ENCODE results near the gene PRKAR1B. TPM values are rescaled to one million over a fixed set of nuclear protein-coding genes. Genes with fewer than 3 reads are reported as not detected.
"Not testable (repeated sequence)": the region's sequence is repeated elsewhere in the genome, so short reads cannot be mapped to it uniquely, and the experiment has no call there.

Gene PRKAR1B
- total and polyA plus RNA-seq, 10 of the 15 experiments (the other 5 are each of a cell fraction or from before 2014, with no cell fraction given): 1.4 to 45.6 (median 19.3) TPM

DNA sequence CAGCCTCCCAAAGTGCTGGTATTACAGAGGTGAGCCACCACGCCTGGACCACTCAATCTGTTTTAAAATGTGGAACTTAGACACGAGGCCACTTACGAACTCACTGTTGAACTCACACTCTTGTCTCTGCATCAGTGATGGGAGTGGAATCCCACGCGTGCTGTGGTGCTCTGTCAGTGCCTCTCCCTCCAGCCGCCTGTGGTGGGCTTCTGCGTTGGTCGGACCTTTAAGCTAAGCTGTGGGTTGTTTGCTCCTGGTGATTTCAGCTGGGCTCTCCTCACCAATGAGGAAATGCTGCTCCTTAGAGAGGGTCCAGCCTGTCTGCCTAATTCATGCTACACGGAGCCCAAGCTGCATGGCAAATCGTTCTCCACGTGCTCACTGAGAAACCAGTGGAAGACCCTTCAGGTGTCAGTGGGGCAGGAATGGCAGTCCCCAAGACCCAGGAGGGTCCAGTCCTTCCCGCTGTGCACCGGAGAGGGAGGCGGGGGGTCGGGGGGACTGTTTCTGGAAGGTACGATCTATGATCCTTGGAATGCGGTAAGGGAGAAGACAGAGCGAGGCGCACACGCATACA, 17.9 kb upstream of the PRKAR1B start:
- ATAC-seq: no peak
- H3K79me2 ChIP-seq (ENCODE audit: control insufficient read depth, insufficient read depth, low read length): no peaks in the 10 kb centered on the region
- peak; percentile 35 for FAIRE-seq
- in situ Hi-C loops (cut with MboI) (no loop called here), intact Hi-C loops (cut with micrococcal nuclease; ENCODE audit: unreplicated experiment) (no loop called here)
- no peaks in the 10 kb centered on the region for H3K27me3 ChIP-seq (replicated peaks in 1 of 2; ENCODE audit: control insufficient read depth in 2 of 2, insufficient read depth in 2 of 2, low read length in 1 of 2)
- H3K36me3 ChIP-seq (ENCODE audit: control insufficient read depth in 2 of 2, insufficient read depth in 2 of 2, low read length in 1 of 2): peaks cover 9 to 17% of the 10 kb centered on the region in 2 experiments; a peak in 3 of 4 replicates
- H2AFZ ChIP-seq (ENCODE audit: control insufficient read depth, low read depth, low read length): no peak overlapping the region
- WGBS (ENCODE audit: insufficient coverage, insufficient replicate concordance, low lambda C conversion rate, missing lambda C conversion rate): 99% methylated on average over 19 of the region's 20 CpGs
- ChIA-PET CTCF (no interaction called here), SMC1A (ENCODE audit: uncharacterized antibody, unreplicated experiment) (no interaction called here), RAD21 (ENCODE audit: unreplicated experiment) (no interaction called here), POLR2A (no interaction called here)
- no TSS peak for BruUV-seq (replicated peaks)
- no peaks in the 10 kb centered on the region for H3K4me1 ChIP-seq (ENCODE audit: control insufficient read depth, insufficient read depth, low read length)
- no peak for TF ChIP-seq NFXL1 (IDR thresholded peaks at IDR 0.05; ENCODE audit: borderline replicate concordance)
- TF ChIP-seq ZNF24 (IDR thresholded peaks at IDR 0.05): no peak
- TF ChIP-seq CHD1 (IDR thresholded peaks at IDR 0.05; ENCODE audit: low read depth, low read length): no peak
- no peak for TF ChIP-seq CHD4 (IDR thresholded peaks at IDR 0.05)
- TF ChIP-seq BRCA1 (IDR thresholded peaks at IDR 0.05; ENCODE audit: low read depth, low read length): no peak
- no peak for TF ChIP-seq TCF3 (IDR thresholded peaks at IDR 0.05; ENCODE audit: borderline replicate concordance, insufficient read depth, low read depth, low read length)
- TF ChIP-seq BHLHE40 (IDR thresholded peaks at IDR 0.05; ENCODE audit: borderline replicate concordance in 1 of 2, low read depth in 2 of 2, low read length in 1 of 2): no peak
- TF ChIP-seq, protein P1, sequence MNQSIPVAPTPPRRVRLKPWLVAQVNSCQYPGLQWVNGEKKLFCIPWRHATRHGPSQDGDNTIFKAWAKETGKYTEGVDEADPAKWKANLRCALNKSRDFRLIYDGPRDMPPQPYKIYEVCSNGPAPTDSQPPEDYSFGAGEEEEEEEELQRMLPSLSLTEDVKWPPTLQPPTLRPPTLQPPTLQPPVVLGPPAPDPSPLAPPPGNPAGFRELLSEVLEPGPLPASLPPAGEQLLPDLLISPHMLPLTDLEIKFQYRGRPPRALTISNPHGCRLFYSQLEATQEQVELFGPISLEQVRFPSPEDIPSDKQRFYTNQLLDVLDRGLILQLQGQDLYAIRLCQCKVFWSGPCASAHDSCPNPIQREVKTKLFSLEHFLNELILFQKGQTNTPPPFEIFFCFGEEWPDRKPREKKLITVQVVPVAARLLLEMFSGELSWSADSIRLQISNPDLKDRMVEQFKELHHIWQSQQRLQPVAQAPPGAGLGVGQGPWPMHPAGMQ (IDR thresholded peaks at IDR 0.05; ENCODE audit: borderline replicate concordance): no peak
- no peak for TF ChIP-seq NFIC (IDR thresholded peaks at IDR 0.05; ENCODE audit: low read depth, low read length)
- H3K9ac ChIP-seq (ENCODE audit: control insufficient read depth, insufficient read depth, low read length): no peak overlapping the region
- H3K4me3 ChIP-seq: no peak overlapping the region
- H3K27ac ChIP-seq (ENCODE audit: control insufficient read depth, insufficient read depth): no peak overlapping the region
- H3K4me2 ChIP-seq (ENCODE audit: control insufficient read depth, insufficient read depth): no peak overlapping the region
- no peaks in the 10 kb centered on the region; the same call in 1 of the 2 replicates for H4K20me1 ChIP-seq (ENCODE audit: control insufficient read depth, insufficient read depth)
- no peaks in the 10 kb centered on the region; the same call in 2 of the 3 replicates for H3K9me3 ChIP-seq (replicated peaks; ENCODE audit: control insufficient read depth, insufficient read depth, low read length)
- no peak for DNase-seq (ENCODE audit: low read depth, low spot score)

DNA sequence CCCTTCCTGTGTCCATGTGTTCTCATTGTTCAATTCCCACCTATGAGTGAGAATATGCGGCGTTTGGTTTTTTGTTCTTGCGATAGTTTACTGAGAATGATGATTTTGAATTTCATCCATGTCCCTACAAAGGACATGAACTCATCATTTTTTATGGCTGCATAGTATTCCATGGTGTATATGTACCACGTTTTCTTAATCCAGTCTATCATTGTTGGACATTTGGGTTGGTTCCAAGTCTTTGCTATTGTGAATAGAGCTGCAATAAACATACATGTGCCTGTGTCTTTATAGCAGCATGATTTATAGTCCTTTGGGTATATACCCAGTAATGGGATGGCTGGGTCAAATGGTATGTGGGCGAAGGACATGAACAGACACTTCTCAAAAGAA, 17.0 kb upstream of the PRKAR1B start:
- in situ Hi-C loops (cut with MboI); H3K27me3 ChIP-seq (replicated peaks in 1 of 2; ENCODE audit: control insufficient read depth in 2 of 2, insufficient read depth in 2 of 2, low read length in 1 of 2); ATAC-seq; H3K9me3 ChIP-seq (replicated peaks; ENCODE audit: control insufficient read depth, insufficient read depth, low read length); H2AFZ ChIP-seq (ENCODE audit: control insufficient read depth, low read depth, low read length); POLR2A ChIA-PET; H3K9ac ChIP-seq (ENCODE audit: control insufficient read depth, insufficient read depth, low read length); H3K4me3 ChIP-seq; H3K4me2 ChIP-seq (ENCODE audit: control insufficient read depth, insufficient read depth); H3K27ac ChIP-seq (ENCODE audit: control insufficient read depth, insufficient read depth); BruUV-seq (replicated peaks); DNase-seq (ENCODE audit: low read depth, low spot score); CTCF ChIA-PET; FAIRE-seq; H3K79me2 ChIP-seq (ENCODE audit: control insufficient read depth, insufficient read depth, low read length); H4K20me1 ChIP-seq (ENCODE audit: control insufficient read depth, insufficient read depth); SMC1A ChIA-PET (ENCODE audit: uncharacterized antibody, unreplicated experiment); intact Hi-C loops (cut with micrococcal nuclease; ENCODE audit: unreplicated experiment); H3K4me1 ChIP-seq (ENCODE audit: control insufficient read depth, insufficient read depth, low read length): not testable (repeated sequence)
- H3K36me3 ChIP-seq (ENCODE audit: control insufficient read depth in 2 of 2, insufficient read depth in 2 of 2, low read length in 1 of 2): peaks cover 9 to 25% of the 10 kb centered on the region in 2 experiments; a peak in 3 of 4 replicates
- WGBS (ENCODE audit: insufficient coverage, insufficient replicate concordance, low lambda C conversion rate, missing lambda C conversion rate): 99% methylated on average over 5 of the region's 5 CpGs
- RAD21 ChIA-PET (ENCODE audit: unreplicated experiment): interaction anchor here (0.7 kb wide), 1 partner anchor 250 kb away, joined by 6 read pairs; no protein-coding TSS in a partner anchor

Data from GM12878 (cell line).